Hepatocyte (in vitro differentiated cells): Measurements from ENCODE around the gene DNER.

ENCODE experiments used
- EZH2 ChIP-seq: fragments of 200-600 bp; sonication (generic); IDR thresholded peaks from 2 replicates; pipeline ENCODE4 v1.6.1; 2016; ENCODE audit warnings: antibody characterized with exemption, mild to moderate bottlenecking, borderline replicate concordance
- TF ChIP-seq, protein P1 (sequence below): fragments of 200-600 bp; sonication (generic); IDR thresholded peaks from 2 replicates; pipeline ENCODE4 v1.5.1; 2016; ENCODE audit warnings: antibody characterized with exemption, mild to moderate bottlenecking; ENCODE audit not compliant: poor library complexity

- TF ChIP-seq, protein P1, sequence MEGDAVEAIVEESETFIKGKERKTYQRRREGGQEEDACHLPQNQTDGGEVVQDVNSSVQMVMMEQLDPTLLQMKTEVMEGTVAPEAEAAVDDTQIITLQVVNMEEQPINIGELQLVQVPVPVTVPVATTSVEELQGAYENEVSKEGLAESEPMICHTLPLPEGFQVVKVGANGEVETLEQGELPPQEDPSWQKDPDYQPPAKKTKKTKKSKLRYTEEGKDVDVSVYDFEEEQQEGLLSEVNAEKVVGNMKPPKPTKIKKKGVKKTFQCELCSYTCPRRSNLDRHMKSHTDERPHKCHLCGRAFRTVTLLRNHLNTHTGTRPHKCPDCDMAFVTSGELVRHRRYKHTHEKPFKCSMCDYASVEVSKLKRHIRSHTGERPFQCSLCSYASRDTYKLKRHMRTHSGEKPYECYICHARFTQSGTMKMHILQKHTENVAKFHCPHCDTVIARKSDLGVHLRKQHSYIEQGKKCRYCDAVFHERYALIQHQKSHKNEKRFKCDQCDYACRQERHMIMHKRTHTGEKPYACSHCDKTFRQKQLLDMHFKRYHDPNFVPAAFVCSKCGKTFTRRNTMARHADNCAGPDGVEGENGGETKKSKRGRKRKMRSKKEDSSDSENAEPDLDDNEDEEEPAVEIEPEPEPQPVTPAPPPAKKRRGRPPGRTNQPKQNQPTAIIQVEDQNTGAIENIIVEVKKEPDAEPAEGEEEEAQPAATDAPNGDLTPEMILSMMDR: no peak
- no peak for TF ChIP-seq EZH2
These were observed 192.8 kb downstream of the DNER start for GRCh38 chr2:229521576-229521975.
